ENCODE data around the gene RAB1B.

RAB1B gene

GRCh38 chr11:66268244-66268951 lies at the start of gene RAB1B:
Gene RAB1B (plus strand): TSS chr11:66268639. CDS start chr11:66268680, 41 bp downstream.
- DNase-seq, result peak; percentile 98

GRCh38 chr11:66218846-66219620 lies 49.4 kb upstream of the RAB1B start:
- no peak for DNase-seq

DNA sequence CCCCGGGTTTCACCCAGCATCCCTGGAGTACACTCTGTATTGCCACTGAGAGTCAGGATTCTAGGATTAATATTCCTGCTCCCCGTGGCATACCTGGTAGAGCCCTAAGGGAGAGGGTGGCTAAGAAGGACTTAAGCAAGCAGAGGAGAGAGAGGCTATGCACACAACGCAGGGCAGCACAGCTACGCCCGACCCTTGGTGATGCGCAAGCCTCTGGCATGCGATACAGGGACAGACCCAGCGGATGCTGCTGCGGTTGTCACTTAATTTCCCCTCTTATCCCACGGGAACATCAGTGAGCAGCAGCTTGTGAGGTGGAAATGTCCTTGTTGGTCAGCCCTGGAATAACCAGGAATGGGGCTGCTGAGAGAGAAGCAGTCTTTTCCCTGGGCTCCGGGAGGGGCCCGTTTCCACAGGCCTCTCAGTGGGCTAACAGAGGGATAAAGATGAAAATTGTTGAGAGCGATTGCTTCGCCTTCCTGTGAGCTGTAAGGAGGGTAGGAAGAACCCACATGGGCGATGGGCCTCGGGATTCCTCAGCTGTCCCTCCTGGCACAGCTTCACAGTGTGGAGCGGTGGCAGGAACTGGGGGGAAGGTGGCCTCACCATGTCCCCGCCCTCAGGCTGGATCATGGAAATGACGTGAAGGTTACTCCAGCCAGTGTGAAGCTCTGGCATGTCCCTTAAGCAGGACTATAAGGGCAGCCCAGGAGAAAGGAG lies 48.4 kb upstream of the RAB1B start:
- no peak for DNase-seq

DNA sequence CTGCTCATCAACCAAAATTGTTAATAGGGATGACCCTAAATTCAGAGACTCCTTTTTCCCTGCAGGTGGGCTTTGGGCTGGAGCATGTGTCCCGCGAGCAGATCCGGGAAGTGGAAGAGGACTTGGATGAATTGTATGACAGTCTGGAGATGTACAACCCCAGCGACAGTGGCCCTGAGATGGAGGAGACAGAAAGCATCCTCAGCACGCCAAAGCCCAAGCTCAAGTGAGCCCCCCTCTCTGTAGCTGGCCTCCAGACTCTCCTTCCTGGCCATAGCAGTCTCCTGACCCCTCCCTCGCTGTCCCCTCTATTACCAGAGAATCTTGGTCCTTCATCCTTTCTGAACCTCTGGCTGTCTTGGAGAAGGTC lies 47.9 kb upstream of the RAB1B start:
- no peak for DNase-seq

GRCh38 chr11:66221012-66221411 lies 47.4 kb upstream of the RAB1B start:
- no peak for DNase-seq

DNA sequence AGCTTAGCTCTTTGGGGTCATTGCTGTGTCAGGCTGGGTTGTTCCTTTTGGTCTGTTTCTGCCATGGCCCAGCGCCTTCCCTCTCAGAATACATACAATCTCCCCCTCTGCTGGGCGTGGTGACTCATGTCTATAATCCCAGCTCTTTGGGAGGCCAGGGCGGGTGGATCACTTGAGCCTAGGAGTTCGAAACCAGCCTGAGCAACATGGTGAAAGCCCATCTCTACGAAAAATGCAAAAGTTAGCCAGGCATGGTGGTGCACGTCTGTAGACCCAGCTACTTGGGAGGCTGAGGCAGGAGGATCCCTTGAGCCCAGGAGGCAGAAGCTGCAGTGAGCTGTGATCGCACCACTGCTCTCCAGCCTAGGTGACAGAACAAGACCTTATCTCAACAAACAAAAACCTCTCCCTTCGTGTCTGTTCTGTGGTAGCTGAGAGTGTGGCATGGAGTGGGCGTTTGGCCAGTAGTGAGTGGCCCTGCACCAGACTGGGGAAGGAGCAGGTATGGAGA lies 46.7 kb upstream of the RAB1B start:
- no peak for DNase-seq

- peak; percentile 86 for DNase-seq
Measured at GRCh38 chr11:66222358-66223149, 45.9 kb upstream of the RAB1B start.

DNA sequence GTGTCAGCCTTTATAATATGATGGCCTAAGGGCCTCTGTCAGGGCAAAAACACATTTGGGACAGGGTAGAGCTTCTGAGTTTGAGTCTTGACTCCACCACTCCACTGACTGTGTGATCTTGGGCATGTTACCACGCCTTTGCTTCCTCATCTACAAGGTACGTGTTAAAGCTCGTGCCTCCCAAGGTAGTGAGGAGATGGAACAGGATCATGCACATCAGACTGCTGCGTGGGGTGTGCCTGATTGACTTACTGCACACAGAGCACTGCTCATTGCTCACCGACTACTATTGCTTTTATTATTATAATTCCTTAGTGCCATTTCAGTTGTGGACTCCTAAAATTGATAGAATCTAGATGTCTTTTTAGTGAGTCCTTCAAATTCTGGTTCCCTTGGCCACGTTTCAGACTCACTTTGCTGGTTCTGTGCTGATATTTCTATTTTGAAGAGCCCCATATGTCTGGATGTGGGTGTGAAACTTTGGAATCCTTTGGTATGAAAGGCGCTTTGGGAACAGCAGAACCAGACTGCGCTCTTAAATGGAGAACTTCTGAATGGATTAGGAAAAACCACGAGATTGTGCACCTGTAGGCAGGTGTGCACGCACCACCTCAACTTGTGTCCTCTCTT lies 44.1 kb upstream of the RAB1B start:
- DNase-seq, result no peak

DNA sequence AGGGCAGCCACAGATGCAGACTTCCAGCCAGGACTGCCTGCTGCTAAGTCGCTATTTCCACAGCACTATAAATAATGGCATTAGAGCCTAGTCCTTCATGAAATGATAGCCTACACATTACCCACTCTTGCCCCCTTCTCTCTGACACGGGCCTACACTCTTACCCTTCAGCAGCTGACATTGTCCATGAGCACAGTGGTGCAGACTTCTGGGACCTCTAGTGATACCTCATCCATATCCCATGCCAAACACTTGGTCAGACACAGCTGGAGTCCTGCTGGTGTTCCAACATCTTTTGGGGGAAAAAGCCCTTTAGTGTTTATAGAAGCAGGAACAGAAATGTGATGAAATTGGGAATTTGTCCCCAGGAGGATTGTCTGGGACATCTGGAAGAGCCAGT lies 43.4 kb upstream of the RAB1B start:
- DNase-seq, result no peak

DNA sequence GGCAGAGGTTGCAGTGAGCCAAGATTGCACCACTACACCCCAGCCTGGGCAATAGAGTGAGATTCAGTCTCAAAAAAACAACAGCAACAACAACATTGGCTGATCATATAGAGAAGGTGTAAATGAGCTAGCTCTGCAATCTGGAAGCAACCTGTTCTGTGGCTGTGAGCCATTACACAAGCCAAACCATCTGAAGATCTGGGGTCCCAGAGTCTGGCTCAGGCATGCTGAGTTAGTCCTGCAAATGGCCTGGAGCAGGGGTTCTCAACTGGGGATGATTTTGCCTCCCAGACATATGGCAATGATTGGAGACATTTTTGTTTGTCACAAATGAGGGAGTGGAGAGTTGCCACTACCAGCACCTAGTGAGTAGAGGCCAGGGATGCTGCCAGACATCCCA lies 42.3 kb upstream of the RAB1B start:
- no peak for DNase-seq

GRCh38 chr11:66227700-66228099 lies 40.7 kb upstream of the RAB1B start:
- DNase-seq, result no peak

DNA sequence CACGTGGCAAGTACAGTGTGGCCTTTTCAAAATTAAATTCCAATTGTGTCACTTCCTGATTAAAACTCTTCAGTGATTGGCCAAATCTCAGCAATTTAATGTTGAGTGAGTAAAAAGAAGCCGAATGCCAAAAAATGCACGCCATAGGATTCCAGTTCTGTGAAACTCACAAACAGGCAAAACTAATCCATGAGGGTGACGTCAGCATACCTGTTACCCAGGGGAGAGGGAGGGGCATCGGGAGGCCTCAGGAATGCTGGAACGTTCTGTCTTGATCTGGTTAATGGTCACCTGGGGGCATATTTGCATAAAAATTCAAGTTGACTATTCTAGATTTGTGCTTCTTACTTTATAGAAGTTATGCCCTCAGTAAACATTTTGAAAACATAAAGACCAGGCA lies 39.9 kb upstream of the RAB1B start:
- no peak for DNase-seq

DNA sequence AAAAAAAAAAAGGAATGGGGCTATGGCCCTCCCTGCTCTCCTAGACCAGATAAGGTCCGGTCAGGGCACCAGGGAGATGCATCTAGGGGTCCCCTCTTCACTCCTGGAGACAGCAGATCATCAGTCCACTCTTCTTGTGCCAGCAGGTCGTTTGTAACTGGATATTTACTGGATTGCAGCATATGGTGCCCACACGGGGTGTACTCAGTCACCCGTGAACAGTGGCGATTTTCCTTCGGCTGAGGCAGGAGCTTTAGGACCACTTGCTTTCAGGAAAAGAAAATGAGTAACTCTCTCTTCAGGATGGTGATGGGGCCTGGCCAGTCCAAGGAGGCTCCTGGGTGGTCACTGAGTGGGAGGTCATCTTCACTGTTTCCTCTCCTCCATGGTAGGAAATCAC lies 38.3 kb upstream of the RAB1B start:
- DNase-seq, result no peak

DNA sequence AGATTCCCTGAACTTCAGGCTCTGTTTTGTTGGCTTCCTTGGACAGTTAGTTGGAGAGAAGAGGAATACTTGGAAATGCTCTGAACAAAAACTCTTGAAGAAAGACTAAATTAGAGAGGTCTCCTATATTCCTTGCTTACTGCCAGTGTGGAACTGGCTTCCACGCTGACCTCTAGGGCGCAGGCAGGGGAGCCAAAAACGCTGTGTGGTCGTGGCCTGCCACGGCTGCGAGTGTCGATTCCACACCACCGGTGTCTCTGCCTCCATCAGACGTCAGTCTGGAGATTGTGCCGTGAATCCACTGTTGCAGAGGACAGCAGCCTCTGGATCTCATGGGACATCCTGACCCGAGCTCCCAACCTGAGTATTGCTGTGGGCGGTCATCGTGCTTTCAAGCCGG lies 37.5 kb upstream of the RAB1B start:
- no peak for DNase-seq

GRCh38 chr11:66231561-66231960 lies 36.9 kb upstream of the RAB1B start:
- DNase-seq, result no peak

GRCh38 chr11:66232769-66233168 lies 35.7 kb upstream of the RAB1B start:
- no peak for DNase-seq

- no peak for DNase-seq
Measured at GRCh38 chr11:66233301-66233700, 35.1 kb upstream of the RAB1B start.

GRCh38 chr11:66235141-66235540 lies 33.3 kb upstream of the RAB1B start:
- no peak for DNase-seq

GRCh38 chr11:66237867-66238266 lies 30.6 kb upstream of the RAB1B start:
- no peak for DNase-seq

DNA sequence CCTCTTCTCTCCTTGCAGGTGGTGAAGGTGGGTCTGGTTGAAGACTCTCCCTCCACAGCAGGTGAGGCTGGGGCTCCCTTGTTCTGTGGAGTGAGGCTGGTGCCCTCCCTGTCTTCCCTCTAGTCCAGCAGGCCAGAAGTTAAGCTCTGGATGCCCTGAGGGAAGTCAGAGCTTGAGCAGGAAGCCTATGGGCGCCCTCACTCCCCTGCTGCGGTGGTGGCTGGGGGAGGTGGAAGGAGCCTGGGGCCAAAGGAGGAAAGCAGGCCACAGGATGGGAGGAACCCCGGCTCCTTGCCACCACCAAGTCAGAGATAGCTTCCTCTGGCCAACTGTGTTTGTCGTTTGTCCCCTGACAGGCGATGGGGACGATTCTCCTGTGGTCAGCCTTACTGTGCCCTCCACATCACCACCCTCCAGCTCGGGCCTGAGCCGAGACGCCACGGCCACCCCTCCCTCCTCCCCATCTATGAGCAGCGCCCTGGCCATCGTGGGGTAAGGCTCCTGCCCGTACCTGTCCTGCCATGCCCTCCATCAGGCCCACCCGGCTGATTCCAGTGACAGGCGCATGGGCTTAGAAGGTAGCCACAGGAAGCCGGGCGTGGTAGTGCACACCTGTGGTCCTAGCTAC lies 29.5 kb upstream of the RAB1B start:
- no peak for DNase-seq

DNA sequence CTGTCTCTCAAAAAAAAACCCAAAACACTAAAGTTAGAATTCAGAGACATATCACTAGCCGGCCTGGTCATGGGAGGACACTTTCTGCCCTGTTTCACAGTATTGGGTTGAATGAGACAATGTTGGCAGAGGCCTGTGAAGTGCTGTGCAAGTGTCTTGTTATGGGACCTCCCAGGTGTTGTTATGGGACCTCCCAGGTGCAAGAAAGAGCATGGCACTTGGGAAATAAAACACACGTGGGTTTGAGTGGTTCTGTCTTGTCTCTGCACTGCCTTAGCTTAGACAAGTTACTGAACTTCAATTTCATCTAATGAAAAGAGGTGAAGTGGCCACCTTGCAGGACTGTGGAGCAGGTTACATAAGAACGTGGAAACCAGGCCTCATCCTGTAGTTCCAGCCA lies 28.9 kb upstream of the RAB1B start:
- DNase-seq, result no peak

All from DMS79 treated with DMSO at 0.1 percent for 48 hours (cell line).